ENCODE results near the gene LMAN1.
A peak's percentile ranks its signal among the peaks of the same experiment; 100 is the strongest.

The LMAN1 gene

GRCh38 chr18:59359576-59359952, 499 bp upstream of the LMAN1 start:
- no peak for DNase-seq (ENCODE audit: low read depth)

- DNase-seq (ENCODE audit: low read depth) = peak; percentile 80
Measured at GRCh38 chr18:59358414-59358711, 702 bp downstream of the LMAN1 start.

DNA sequence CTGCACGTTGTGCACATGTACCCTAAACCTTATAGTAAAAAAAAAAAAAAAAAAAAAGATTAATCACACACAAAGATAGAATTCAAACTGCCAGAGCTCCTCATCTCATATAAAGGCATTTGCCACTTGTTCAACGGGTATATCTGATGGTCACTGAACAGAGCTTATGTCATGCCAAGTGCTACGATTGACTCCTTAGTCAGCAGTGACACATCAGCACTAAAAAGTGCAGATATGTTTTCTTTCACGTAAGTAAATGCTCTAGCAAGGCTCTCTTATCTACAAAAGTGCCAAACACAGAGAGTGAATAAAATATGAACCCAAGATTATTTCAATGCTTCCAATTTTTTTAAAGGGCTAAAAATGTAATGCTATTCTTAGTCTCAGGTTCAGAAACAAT, 1.1 kb downstream of the LMAN1 start:
- DNase-seq (ENCODE audit: low read depth) = peak; percentile 86

- DNase-seq (ENCODE audit: low read depth) = no peak
Measured at GRCh38 chr18:59354731-59355130, 4.3 kb downstream of the LMAN1 start.

DNA sequence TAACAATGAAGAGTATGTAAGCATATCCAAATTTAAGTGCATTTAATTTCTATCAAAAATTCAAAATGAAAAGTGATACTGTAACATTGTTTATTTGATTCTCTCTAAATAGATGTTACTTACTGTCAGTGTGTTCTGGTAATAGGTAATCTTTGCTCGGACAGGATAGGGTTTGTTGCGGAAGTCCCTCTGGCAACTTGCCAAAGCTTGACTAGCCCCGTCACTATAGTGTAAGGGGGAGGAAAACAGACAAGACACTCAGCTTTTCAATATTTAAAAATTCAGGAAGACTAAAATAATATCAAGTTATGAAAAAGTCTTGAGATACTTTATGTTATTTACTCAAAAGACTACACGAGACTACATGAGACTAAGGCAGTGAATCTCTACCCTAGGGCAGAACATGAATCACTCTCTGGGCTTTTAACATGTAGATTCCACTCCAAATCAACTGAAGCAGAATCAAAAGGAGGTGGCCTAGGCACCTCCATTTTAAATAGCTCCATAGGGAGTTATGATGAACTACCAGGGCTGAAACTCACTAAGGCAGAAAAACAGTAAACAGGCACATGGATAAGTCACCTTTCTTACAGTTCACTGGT, 5.9 kb downstream of the LMAN1 start:
- peak; percentile 11 for DNase-seq (ENCODE audit: low read depth)

- no peak for DNase-seq (ENCODE audit: low read depth)
Measured at GRCh38 chr18:59352250-59352855, 6.7 kb downstream of the LMAN1 start.

GRCh38 chr18:59345556-59345955, 13.5 kb downstream of the LMAN1 start:
- peak; percentile 52 for DNase-seq (ENCODE audit: low read depth)

- DNase-seq (ENCODE audit: low read depth) = no peak
Measured at GRCh38 chr18:59344996-59345395, 14.1 kb downstream of the LMAN1 start.

DNA sequence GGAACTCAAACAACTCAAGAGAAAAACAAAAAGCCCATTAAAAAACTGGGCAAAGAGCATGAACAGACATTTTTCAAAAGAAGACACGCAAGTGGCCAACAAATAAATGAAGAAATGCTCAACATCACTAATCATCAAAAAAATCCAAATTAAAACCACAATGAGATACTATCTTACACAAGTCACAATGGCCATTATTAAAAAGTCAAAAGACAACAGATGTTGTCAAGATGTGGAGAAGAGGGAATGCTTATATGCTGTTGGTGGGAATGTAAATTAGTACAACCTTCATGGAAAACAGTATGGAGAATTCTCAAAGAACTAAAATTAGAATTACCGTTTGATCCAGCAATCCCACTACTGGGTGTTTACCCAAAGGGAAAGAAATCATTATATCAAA, 15.1 kb downstream of the LMAN1 start:
- DNase-seq (ENCODE audit: low read depth) = peak; percentile 20

DNA sequence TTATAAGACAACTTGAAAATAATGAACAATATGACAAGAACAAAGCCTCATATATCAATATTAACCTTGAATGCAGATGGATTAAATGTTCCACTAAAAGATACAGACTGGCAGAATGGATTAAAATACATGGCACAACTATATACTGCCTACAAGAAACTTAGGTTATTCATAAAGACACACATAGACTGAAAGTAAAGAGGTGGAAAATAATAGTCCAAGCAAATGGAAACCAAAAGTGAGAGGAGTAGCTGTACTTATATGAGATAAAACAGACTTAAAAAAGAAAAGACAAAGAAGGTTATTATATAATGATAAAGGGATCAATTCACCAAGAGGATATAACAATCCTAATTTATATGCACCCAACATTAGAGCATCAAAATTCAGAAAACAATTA, 18.2 kb downstream of the LMAN1 start:
- DNase-seq (ENCODE audit: low read depth) = no peak

DNA sequence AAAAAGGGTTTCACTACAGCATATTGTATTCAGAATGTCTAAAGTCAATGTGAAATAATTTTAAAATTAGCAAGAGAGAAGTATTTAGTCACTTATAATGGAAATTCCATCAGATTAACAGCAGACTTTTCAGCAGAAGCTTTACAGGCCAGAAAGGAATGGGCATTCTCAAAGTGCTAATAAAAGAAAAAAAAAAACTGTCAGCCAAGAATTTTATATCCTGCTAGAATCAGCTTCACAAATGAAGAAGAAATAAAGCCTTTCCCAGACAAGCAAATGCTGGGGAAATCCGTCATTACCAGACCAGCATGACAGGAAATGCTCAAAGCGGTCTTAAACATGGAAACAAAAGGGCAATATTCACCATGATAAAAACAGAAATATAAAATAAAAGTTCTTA, 18.8 kb downstream of the LMAN1 start:
- no peak for DNase-seq (ENCODE audit: low read depth)

- no peak for DNase-seq (ENCODE audit: low read depth)
Measured at GRCh38 chr18:59332986-59333385, 26.1 kb downstream of the LMAN1 start.

- DNase-seq (ENCODE audit: low read depth) = no peak
Measured at GRCh38 chr18:59328683-59329082, 30.4 kb downstream of the LMAN1 start.

DNA sequence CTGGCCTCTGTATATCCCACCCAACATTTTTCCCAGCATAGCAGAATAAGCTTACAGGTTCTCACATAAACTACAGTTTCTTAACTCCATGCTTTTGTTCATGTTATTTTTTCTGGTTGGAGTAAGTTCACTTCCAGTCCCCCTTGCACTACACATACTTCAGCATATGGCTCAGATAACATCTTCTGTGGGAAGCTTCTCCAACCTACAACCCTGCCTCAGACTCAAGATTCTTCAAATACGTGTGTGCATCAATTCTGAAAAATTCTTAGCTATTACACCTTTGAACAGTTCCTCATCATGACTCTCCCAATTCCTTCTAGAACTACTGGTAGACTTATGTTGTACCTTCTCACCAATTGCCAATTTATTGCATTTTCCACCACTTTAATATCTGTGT, 33.1 kb downstream of the LMAN1 start:
- DNase-seq (ENCODE audit: low read depth) = no peak

- no peak for DNase-seq (ENCODE audit: low read depth)
Measured at GRCh38 chr18:59324623-59324971, 34.5 kb downstream of the LMAN1 start.

DNA sequence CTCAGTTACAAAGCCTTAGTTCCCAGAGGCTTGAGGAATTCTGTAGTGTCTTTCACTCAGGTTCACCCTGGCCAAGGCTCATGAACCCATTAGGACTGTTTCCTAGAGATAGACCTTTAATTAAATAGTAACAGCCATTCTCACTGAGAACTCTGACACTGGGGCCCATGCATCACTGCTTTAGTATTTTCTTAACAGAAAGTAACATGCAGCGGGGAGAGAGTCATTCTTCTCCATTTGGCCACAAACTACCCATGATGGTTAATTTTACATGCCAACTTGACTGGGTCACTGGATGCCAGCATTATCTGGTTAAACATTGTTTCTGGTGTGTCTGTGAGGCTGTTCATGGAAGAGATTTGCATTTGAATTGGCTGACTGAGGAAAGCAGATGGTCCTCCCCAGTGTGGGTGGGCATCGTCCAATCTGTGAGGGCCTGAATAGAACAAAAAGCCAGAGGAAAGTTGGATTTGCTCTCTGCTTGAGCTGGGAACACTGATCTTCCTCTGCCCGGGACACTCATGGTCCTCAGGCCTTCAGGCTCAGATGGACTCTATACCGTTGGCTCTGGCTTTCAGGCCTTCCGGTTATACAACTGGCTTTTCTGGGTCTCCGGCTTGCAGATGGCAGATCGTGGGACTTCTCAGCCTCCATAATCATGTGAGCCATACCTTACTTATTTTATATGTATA, 35.0 kb downstream of the LMAN1 start:
- DNase-seq (ENCODE audit: low read depth) = peak; percentile 56

- DNase-seq (ENCODE audit: low read depth) = no peak
Measured at GRCh38 chr18:59318460-59319050, 40.5 kb downstream of the LMAN1 start, which contains the start of gene CPLX4. Gene CPLX4 (minus strand): TSS chr18:59318649. CDS start chr18:59318462, 187 bp downstream.

DNA sequence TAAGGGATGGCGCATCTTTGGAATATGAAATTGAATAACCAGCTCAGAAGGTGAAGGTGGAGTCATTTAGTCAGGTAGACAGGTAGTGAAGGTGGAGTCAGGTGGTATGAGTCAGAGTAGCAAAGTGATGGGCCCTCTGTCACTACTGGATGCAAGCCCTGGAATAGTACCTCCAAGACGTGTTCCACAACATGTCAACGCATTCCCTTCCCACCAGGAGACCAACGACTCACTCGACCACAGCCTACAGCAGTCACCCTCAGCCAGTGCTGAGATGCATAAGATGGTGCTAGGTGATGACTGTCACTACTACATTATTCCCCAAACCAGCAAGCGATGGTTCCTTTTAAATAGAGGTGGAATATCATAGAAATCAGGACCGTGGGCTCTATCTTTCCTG, 47.4 kb downstream of the LMAN1 start:
- peak; percentile 55 for DNase-seq (ENCODE audit: low read depth)

GRCh38 chr18:59308938-59309260, 50.2 kb downstream of the LMAN1 start:
- no peak for DNase-seq (ENCODE audit: low read depth)

DNA sequence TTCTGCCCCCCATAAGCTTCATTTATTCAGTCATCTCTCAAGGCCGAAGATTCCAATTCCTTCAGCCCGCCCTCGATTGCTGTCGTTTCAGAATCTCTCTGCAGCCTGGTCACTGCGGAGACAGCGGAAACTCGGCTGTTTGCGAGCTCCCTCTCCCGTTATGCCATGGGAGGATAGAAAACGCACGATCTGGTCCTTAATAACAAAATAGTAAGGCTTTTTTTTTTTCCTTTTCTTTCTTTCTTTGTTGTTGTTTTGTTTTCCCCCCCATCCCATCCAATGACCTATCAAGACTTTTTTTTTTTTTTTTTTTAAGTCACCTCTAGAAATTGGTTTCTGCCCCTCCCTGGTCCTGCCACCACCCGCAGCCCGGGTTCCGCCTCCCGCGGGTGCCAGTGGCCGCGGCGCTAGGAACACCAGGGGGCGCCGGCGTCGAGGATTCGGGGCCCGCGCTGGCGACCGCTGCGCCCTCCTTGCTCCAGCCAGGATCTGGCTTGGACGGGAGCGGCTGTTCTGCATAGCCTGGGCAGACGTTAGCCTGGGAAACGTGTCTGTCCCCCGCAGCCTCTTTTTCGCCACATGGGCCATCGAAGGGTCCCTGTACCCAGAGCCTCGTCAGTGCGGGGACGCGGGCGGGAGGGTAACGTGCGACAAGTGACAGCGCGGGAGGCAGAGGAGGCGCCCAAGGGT, 50.7 kb downstream of the LMAN1 start:
- DNase-seq (ENCODE audit: low read depth) = peak; percentile 67

- DNase-seq (ENCODE audit: low read depth) = no peak
Measured at GRCh38 chr18:59306640-59307039, 52.4 kb downstream of the LMAN1 start.

DNA sequence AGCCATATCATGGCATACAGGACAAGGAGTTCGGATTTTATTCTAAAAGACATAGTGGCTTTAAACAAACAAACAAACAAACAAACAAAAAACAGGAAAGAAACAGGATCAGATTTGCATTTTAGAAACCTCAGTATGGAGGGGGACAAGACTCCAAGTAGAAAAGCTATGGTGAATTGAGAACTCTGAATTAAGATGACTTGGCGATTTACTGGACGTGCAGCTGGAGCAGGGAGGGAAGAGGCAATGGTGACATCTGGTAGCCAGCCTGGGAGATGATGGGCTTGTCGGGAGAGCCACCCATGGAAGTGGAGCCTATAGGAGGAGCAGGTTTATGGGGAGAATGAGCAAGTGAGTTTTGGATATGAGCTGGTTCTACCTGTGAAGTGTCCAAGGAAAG, 53.8 kb downstream of the LMAN1 start:
- no peak for DNase-seq (ENCODE audit: low read depth)

DNA sequence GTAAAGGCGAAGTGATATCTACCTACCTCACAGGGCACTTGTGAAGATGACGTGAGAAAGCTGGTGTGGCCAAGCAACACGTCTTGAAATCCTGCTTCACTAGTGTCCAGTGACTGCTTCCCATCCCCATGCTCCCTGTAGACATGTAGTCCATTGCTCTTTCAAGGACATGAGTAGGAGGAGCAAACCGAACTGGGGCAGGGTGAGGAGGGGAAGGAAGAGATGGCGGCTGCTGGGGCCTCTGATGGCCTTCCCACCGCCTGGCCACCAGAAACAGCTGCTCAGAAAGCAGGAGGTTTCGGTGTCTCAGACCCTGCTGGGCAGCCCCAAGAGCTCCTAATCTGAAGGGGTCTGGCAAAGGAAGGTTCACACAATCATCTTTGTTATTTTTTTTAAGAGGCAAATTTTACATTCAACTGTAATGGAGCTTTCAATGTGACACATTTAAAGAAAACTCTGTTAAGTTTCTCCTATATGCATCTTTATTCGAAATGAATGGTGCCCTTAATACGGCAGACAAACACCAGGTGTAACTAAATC, 55.3 kb downstream of the LMAN1 start:
- DNase-seq (ENCODE audit: low read depth) = no peak

All from EH (cell line).